Lung (tissue), 12 donors: ENCODE measurements around the gene HLA-A. TPM values are rescaled to one million over a fixed set of nuclear protein-coding genes. Genes with fewer than 3 reads are reported as not detected.

Source experiments
- ATAC-seq: fragments of 200-7000 bp; cut with Tn5 transposase; one replicate; pipeline ENCODE4 v1.9.1; 2020; ENCODE audit warnings: moderate number of reproducible peaks; ENCODE audit not compliant: insufficient read depth, low FRiP score
- DNase-seq, 3 donors: peaks; one replicate each; pipeline ENCODE4 v3.0.0-alpha.2; 2013 to 2017
- H3K27ac ChIP-seq, 2 donors: one replicate each; pipeline ENCODE4 v1.5.1; 2013; ENCODE audit warnings: mild to moderate bottlenecking in 2 of 2, moderate library complexity in 2 of 2, control low read depth in 1 of 2, inconsistent platforms in 1 of 2, low read depth in 1 of 2, low read length in 1 of 2
- H3K27me3 ChIP-seq, 3 donors: one replicate each; pipeline ENCODE4 v1.5.1; 2013; ENCODE audit warnings: low read length in 2 of 3; ENCODE audit not compliant: control insufficient read depth in 3 of 3, insufficient read depth in 3 of 3
- H3K36me3 ChIP-seq, 4 donors: one replicate each; pipeline ENCODE4 v1.5.1; 2013; ENCODE audit warnings: low read length in 4 of 4, mild to moderate bottlenecking in 1 of 4, moderate library complexity in 1 of 4; ENCODE audit not compliant: control insufficient read depth in 4 of 4, insufficient read depth in 4 of 4
- H3K4me1 ChIP-seq, 5 donors: one replicate each; pipeline ENCODE4 v1.5.1; 2013; ENCODE audit warnings: low read length in 5 of 5, mild to moderate bottlenecking in 2 of 5, moderate library complexity in 1 of 5; ENCODE audit not compliant: control insufficient read depth in 5 of 5, insufficient read depth in 5 of 5
- H3K4me3 ChIP-seq: one replicate; pipeline ENCODE4 v1.5.1; 2013; ENCODE audit warnings: mild to moderate bottlenecking, control low read depth, moderate library complexity
- H3K9ac ChIP-seq, 2 donors: one replicate each; pipeline ENCODE4 v1.5.1; 2013; ENCODE audit warnings: low read length in 2 of 2, control low read depth in 1 of 2; ENCODE audit not compliant: insufficient read depth in 1 of 2
- H3K9me3 ChIP-seq, 4 donors: one replicate each; pipeline ENCODE4 v1.5.1; 2013; ENCODE audit warnings: low read length in 3 of 4, mild to moderate bottlenecking in 1 of 4, moderate library complexity in 1 of 4; ENCODE audit not compliant: control insufficient read depth in 4 of 4, insufficient read depth in 3 of 4
- CTCF ChIP-seq: IDR thresholded peaks from 2 replicates; pipeline ENCODE4 v1.5.1; 2012; ENCODE audit warnings: mild to moderate bottlenecking; ENCODE audit errors: control extremely low read depth, extremely low read depth
- WGBS, 2 donors: extraction: QIAGEN DNeasy Blood & Tissue Kit; methylation state at CpG; one replicate each; pipeline ENCODE4 v1.1.7; 2013; 5-methylcytosine and 5-hydroxymethylcytosine counted together
- polyA plus RNA-seq, 2 donors: library from polyadenylated mRNA; stranded (reverse); fragments of 200-250 nt; gene quantifications; one replicate each; pipeline ENCODE4 v1.2.1, GENCODE V29; 2013
- total RNA-seq, 2 donors: library from RNA; depleted of rRNA in 1 of 2; stranded (reverse); fragments of >200 nt in 1 of 2; gene quantifications; one replicate each; pipeline ENCODE4 v1.2.1, GENCODE V29; 2014 to 2021
- donor health status: control.
- donor health status: control.
- donor health status: Bipolar disorder and iron deficiency.
- donor health status: healthy.
- donor health status: DM: yes; HTN: yes; CAD: no.

HLA-A gene
- total and polyA plus RNA-seq, 4 donors, result 320 to 3,222 (median 711) TPM

- Histone ChIP-seq H3K4me3 (no peak overlapping the region), H3K36me3 (no peaks in the 10 kb centered on the region), H3K27me3 (no peaks in the 10 kb centered on the region), H3K4me1 (peaks cover 0 to 3% (median 1%) of the 10 kb centered on the region in 5 donors), H3K9ac (no peak overlapping the region), H3K27ac (peak overlapping the region in 1 of 2 donors; percentile 70), H3K9me3 (no peaks in the 10 kb centered on the region)
- no peak for TF ChIP-seq CTCF
- ATAC-seq, result no peak
- WGBS, 2 donors, result 72 to 93% methylated on average over 9 of the region's 9 CpGs
- no peak for DNase-seq
Observed at GRCh38 chr6:29955783-29956182, 13.5 kb downstream of the HLA-A start.

GRCh38 chr6:29956518-29956917 lies 14.2 kb downstream of the HLA-A start:
- no peak overlapping the region for H3K9ac ChIP-seq
- DNase-seq (no peak), ATAC-seq (no peak)
- WGBS, 2 donors, result 88 to 90% methylated on average over 21 of the region's 21 CpGs
- H3K36me3 ChIP-seq, result no peaks in the 10 kb centered on the region
- H3K9me3 ChIP-seq, result no peaks in the 10 kb centered on the region
- no peaks in the 10 kb centered on the region for H3K27me3 ChIP-seq
- no peak overlapping the region for H3K27ac ChIP-seq
- no peak overlapping the region for H3K4me3 ChIP-seq
- no peak for TF ChIP-seq CTCF
- peaks cover 0 to 4% (median 1%) of the 10 kb centered on the region in 5 donors for H3K4me1 ChIP-seq

GRCh38 chr6:29958046-29958445 lies 15.7 kb downstream of the HLA-A start:
- DNase-seq, result no peak
- no peak overlapping the region for H3K4me3 ChIP-seq
- no peak overlapping the region for H3K9ac ChIP-seq
- no peak for ATAC-seq
- peaks cover 0 to 9% (median 0%) of the 10 kb centered on the region in 5 donors for H3K4me1 ChIP-seq
- H3K27me3 ChIP-seq, result no peaks in the 10 kb centered on the region
- H3K9me3 ChIP-seq, result no peaks in the 10 kb centered on the region
- WGBS, 2 donors, result 70 to 94% methylated on average over 1 of the region's 1 CpG
- H3K27ac ChIP-seq, result no peak overlapping the region
- no peaks in the 10 kb centered on the region for H3K36me3 ChIP-seq
- TF ChIP-seq CTCF, result no peak

GRCh38 chr6:29958921-29959320 lies 16.6 kb downstream of the HLA-A start:
- WGBS, 2 donors, result 45 to 60% methylated on average over 2 of the region's 2 CpGs
- peaks cover 0 to 9% (median 0%) of the 10 kb centered on the region in 5 donors for H3K4me1 ChIP-seq
- H3K9ac ChIP-seq, result no peak overlapping the region
- TF ChIP-seq CTCF, result no peak
- no peaks in the 10 kb centered on the region for H3K27me3 ChIP-seq
- DNase-seq (no peak), ATAC-seq (no peak)
- no peak overlapping the region for H3K27ac ChIP-seq
- H3K36me3 ChIP-seq, result no peaks in the 10 kb centered on the region
- no peaks in the 10 kb centered on the region for H3K9me3 ChIP-seq
- H3K4me3 ChIP-seq, result no peak overlapping the region
